GM18526 (cell line): ENCODE data around the gene KLC4.

Experiments used
- POLR2A ChIP-seq: IDR thresholded peaks from 3 replicates; pipeline ENCODE4 v1.6.1; 2011; ENCODE audit not compliant: insufficient read length; ENCODE audit errors: extremely low read depth

KLC4 gene

DNA sequence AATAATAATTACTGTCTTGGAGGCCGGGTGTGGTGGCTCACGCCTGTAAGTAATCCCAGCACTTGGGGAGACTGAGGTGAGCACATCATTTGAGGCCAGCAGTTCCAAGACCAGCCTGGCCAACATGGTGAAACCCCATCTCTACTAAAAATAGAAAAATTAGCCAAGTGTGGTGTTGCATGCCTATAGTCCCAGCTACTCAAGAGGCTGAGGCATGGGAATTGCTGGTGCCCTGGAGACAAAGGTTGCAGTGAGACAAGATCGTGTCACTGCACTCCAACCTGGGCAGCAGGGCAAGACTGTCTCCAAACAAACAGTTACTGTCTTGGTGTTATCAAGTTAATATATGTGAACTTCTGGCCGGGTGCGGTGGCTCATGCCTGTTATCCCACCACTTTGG is 33.1 kb upstream of the KLC4 start:
- no peak for TF ChIP-seq POLR2A

DNA sequence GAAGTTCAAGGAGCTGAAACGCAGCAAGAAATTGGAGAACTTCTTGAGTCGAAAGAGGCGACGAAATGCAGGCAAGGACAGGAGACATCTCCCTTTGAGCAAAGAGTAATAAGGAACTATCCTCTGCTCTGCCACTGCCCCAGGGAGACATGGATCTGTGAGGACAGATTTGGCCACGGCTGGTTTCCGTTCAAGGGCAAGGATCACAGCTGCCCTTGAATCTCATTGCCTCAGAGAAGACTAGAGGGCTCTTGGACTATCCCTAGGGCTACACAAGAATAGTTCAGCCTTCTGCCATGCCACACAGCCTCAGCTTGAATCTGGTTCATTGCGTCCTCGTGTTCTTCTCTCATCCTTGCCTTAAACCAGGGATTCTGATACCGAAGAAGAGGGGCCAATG is 30.3 kb upstream of the KLC4 start:
- no peak for TF ChIP-seq POLR2A

DNA sequence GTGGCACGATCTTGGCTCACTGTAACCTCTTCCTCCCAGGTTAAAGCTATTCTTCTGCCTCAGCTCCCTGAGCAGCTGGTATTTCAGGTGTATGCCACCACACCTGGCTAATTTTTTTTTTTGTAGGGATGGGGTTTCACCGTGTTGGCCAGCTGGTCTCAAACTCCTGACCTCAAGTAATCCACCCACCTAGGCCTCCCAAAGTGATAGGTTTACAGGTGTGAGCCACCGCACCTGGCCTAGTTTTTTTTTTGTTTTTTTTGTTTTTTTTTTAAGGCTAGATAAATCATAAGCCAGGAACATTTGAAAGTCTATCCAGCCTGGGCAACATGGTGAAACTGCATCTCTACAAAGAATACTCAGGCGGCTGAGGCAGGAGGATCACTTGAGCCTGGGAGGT is 27.1 kb upstream of the KLC4 start:
- TF ChIP-seq POLR2A, result no peak

GRCh38 chr6:43033496-43034189 is 25.8 kb upstream of the KLC4 start:
- no peak for TF ChIP-seq POLR2A

DNA sequence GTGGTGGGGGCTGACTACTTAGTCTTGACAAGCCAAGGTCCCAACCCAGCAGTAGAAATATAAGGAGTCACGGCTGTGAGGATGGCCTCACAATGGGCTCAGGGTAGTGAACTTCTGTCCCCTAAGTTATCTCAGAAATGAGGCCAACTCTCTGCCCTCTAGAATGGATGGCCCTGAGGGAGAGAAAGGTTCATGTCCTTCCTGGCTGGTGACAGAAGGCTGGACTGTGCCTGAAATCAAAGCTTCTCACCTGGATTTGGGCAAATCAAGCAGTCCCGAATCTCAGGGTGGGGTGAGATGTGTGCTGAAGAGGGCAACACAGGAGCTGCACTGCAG is 25.3 kb upstream of the KLC4 start:
- TF ChIP-seq POLR2A, result no peak

- no peak for TF ChIP-seq POLR2A
Measured at GRCh38 chr6:43035495-43036194, 23.8 kb upstream of the KLC4 start.

DNA sequence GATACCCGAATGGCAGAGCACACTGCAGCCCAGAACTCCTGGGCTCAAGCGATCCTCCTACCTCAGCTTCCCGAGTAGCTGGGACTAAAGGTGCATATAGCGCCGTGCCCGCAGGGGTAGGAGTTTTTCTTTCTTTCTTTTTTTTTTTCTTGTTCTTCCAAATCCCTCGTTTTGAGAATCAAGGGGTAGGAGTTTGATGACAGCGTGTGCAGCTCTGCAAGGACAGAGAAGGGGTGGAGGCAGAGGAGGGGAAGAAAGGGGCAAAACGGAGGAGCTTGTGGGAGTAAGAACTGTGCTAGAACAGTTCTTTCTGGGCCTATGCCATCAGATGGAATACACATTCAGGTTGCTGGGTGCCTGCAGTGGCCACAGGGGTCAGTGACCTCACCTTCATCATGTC is 22.7 kb upstream of the KLC4 start:
- TF ChIP-seq POLR2A, result no peak

GRCh38 chr6:43037197-43037596 is 22.2 kb upstream of the KLC4 start:
- no peak for TF ChIP-seq POLR2A

- TF ChIP-seq POLR2A, result no peak
Measured at GRCh38 chr6:43037706-43038105, 21.7 kb upstream of the KLC4 start.

DNA sequence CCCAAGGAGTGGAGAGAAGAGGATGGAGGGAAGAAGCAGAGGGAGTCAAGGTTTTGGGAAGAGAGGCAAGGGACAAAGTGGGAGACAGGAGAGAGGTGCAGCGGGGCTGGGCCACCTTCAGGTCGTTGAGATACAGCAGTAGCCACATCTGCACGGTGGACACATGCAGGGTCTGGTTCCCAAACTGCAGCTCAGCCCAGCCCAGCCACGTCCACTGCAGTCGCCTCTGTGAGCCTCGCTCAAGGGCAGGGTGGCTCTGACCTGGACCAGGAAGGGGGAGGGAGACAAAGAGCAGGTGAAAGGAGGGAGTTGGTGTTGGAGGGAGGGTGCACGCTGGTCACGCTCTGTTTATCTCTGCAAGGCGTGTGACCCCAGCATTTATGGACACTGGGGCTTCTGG is 20.7 kb upstream of the KLC4 start:
- TF ChIP-seq POLR2A, result no peak

DNA sequence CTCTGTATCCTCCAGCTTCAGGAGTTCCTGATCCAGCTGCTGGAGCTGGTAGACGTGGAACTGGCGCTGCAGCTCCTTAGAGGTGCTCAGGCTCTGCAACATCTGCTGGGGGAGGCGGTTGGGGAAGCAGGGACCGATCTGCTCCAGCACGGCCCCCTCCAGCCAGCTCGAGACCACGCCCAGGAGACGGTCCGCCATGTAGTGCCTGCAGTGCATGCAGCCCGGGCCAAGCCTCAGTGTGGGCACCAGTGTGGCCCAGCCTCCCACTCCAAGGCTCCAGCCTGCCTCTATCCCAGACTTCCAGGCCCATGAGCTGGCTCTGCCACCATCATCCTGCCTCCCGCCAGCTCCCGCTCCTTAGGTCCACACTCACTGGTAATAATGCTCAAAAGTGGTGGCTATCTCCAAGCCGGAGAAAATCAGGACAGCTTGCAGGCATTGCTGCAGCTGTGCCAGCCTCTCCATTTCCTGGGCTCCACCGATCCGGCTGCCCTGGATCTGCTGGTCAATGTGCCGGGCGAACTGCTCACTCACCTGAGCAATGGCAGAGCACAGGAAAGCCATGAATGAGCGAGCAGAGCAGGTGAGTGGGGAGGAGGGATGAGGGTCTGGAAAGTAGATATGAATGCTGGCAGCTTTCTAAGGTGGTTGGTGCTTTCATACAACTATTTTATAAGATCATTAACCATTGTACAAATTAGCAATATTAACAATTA is 18.7 kb upstream of the KLC4 start:
- no peak for TF ChIP-seq POLR2A

DNA sequence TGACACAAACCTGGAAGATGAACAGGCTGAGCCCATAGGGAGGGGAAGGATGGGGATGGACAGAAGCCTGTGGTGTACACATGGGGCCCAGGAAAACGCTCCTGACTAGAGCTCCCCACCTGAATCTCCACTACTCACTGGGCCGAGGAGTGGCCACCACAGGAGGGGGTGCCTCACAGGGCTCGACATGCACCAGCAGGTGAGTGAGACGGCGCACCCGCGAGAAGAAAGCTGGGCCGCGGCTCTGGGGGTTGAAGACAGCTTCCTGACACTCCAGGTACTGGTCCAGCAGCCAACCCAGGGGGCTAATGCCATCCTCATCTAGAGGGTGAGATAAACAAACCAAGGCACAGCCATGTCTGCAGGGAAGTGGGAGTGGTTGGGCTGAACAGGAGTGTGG is 16.1 kb upstream of the KLC4 start:
- no peak for TF ChIP-seq POLR2A

DNA sequence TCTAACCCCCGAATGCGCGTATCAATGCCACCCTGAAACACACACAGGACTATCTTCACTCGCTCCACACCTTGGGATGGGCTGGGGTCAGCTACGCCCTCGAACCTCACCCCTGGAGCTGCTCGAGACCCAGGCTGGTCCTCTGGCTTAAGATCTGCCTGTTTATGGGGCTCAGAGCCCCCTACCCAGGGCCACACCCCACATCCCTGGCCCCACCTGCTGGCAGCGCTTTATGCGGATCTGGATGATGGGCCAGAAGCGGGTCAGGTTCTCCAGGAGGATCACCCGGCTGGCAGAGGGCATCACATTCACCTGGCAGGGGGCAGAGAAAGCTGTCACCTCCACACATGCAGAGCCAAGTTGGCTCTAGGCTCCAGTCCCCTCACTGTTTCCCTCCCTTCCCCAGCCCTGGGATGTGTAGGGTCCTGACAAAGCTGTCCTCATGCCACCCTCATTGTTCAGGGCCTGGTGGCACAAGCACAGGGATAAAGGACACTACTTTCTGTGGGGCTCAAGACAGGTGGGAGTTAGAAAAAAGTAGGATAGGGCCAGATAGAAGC is 14.0 kb upstream of the KLC4 start:
- TF ChIP-seq POLR2A, result no peak

- no peak for TF ChIP-seq POLR2A
Measured at GRCh38 chr6:43047998-43048397, 11.4 kb upstream of the KLC4 start.

DNA sequence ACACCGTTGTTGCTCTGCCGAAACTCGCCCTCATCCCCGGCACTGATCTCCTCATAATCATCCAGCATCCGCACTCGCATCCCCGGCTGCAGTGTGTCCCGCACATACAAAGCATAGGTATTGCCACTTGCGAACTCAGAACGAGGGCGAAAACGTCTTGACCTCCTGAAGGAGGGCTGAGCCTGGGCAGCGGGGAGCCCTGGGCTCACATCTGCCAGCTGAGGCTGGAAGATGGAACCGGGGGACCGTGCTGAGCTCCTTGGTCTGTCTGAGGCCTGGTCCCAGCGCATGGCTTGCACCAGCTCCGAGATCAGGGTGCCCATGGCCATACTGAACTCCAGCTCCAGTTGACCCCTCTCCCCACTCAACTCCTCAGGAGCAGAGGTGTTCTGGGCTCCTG is 8.4 kb upstream of the KLC4 start:
- no peak for TF ChIP-seq POLR2A

GRCh38 chr6:43052225-43052841 is 7.1 kb upstream of the KLC4 start:
- TF ChIP-seq POLR2A, result no peak
